GM21576 (cell line): ENCODE measurements around the gene EXOC1.

ENCODE experiments used
- ATAC-seq: cut with Tn5 transposase; IDR thresholded peaks from one replicate; pipeline ENCODE4 v1.9.1; 2021; ENCODE audit warnings: mild to moderate bottlenecking, moderate library complexity; ENCODE audit not compliant: unreplicated experiment

Gene EXOC1

GRCh38 chr4:55849724-55850123 is 3.7 kb upstream of the EXOC1 start:
- no peak for ATAC-seq

- ATAC-seq: no peak
Measured at GRCh38 chr4:55851885-55852284, 1.6 kb upstream of the EXOC1 start.

GRCh38 chr4:55854129-55854528 is 681 bp downstream of the EXOC1 start:
- ATAC-seq: no peak

- no peak for ATAC-seq
Measured at GRCh38 chr4:55857586-55857985, 4.1 kb downstream of the EXOC1 start.

GRCh38 chr4:55859711-55860110 is 6.3 kb downstream of the EXOC1 start:
- ATAC-seq: no peak

GRCh38 chr4:55864577-55865223 is 11.3 kb downstream of the EXOC1 start:
- ATAC-seq: no peak

GRCh38 chr4:55865228-55865806 is 11.9 kb downstream of the EXOC1 start:
- ATAC-seq: no peak

- peak; percentile 88 for ATAC-seq
Measured at GRCh38 chr4:55866290-55866907, 13.0 kb downstream of the EXOC1 start.

- peak; percentile 83 for ATAC-seq
Measured at GRCh38 chr4:55866973-55867574, 13.6 kb downstream of the EXOC1 start.

- ATAC-seq: no peak
Measured at GRCh38 chr4:55868581-55869090, 15.2 kb downstream of the EXOC1 start.

GRCh38 chr4:55871299-55871800 is 17.9 kb downstream of the EXOC1 start:
- no peak for ATAC-seq

GRCh38 chr4:55874831-55875230 is 21.4 kb downstream of the EXOC1 start:
- ATAC-seq: no peak

GRCh38 chr4:55876387-55876786 is 22.9 kb downstream of the EXOC1 start:
- ATAC-seq: no peak

- no peak for ATAC-seq
Measured at GRCh38 chr4:55879224-55879623, 25.8 kb downstream of the EXOC1 start.

GRCh38 chr4:55880652-55881280 is 27.3 kb downstream of the EXOC1 start:
- ATAC-seq: no peak

- ATAC-seq: no peak
Measured at GRCh38 chr4:55884093-55884850, 30.8 kb downstream of the EXOC1 start.

GRCh38 chr4:55884851-55885219 is 31.4 kb downstream of the EXOC1 start:
- ATAC-seq: no peak

GRCh38 chr4:55887594-55887993 is 34.1 kb downstream of the EXOC1 start:
- ATAC-seq: no peak

GRCh38 chr4:55892156-55892555 is 38.7 kb downstream of the EXOC1 start:
- ATAC-seq: no peak

- no peak for ATAC-seq
Measured at GRCh38 chr4:55896622-55897021, 43.2 kb downstream of the EXOC1 start.

GRCh38 chr4:55902677-55903076 is 49.2 kb downstream of the EXOC1 start:
- no peak for ATAC-seq
